GM19455 (cell line): ENCODE results near the gene SENP5.
"Not testable (repeated sequence)": the region's sequence is repeated elsewhere in the genome, so short reads cannot be mapped to it uniquely, and the experiment has no call there.

Experiments used
- ATAC-seq: cut with Tn5 transposase; IDR thresholded peaks from one replicate; pipeline ENCODE4 v1.9.1; 2021; ENCODE audit not compliant: unreplicated experiment

SENP5 gene

GRCh38 chr3:196942226-196942914 is 74.7 kb downstream of the SENP5 start, which contains the start of gene NCBP2:
TSS of gene NCBP2 (minus strand) at chr3:196942528. CDS start at chr3:196942503, 25 bp downstream.
- ATAC-seq = peak; percentile 91

DNA sequence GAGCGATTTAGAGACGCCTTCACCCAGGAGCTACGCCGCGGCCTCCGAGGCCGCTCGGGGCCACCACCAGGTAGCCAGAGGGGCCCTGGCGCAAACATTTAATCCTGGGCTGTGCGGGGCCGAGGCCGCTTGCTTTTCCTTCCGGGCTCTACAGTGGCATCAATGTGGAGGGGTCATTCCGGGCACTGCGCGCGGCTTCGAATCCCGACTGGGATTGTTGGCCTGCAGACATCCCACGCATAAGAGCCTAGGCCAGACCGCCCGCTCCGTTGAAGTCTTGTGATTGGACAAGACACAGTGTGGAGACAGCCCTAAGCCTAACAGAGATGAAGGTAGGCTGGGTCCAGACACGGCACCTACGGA is 75.2 kb downstream of the SENP5 start:
- peak; percentile 15 for ATAC-seq

DNA sequence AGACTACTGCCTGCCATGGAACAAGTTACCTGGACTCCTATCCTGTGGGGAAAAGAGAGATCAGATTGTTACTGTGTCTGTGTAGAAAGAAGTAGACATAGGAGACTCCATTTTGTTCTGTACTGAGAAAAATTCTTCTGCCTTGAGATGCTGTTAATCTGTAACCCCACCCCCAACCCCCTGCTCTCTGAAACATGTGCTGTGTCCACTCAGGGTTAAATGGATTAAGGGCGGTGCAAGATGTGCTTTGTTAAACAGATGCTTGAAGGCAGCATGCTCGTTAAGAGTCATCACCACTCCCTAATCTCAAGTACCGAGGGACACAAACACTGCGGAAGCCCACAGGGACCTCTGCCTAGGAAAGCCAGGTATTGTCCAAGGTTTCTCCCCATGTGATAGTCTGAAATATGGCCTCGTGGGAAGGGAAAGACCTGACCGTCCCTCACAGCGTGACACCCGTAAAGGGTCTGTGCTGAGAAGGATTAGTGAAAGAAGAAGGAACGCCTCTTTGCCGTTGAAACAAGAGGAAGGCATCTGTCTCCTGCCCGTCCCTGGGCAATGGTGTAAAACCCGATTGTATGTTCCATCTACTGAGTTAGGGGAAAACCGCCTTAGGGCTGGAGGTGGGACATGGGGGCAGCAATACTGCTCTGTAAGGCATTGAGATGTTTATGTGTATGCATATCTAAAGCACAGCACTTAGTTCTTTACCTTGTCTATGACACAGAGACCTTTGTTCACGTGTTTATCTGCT is 76.5 kb downstream of the SENP5 start:
- not testable (repeated sequence) for ATAC-seq

DNA sequence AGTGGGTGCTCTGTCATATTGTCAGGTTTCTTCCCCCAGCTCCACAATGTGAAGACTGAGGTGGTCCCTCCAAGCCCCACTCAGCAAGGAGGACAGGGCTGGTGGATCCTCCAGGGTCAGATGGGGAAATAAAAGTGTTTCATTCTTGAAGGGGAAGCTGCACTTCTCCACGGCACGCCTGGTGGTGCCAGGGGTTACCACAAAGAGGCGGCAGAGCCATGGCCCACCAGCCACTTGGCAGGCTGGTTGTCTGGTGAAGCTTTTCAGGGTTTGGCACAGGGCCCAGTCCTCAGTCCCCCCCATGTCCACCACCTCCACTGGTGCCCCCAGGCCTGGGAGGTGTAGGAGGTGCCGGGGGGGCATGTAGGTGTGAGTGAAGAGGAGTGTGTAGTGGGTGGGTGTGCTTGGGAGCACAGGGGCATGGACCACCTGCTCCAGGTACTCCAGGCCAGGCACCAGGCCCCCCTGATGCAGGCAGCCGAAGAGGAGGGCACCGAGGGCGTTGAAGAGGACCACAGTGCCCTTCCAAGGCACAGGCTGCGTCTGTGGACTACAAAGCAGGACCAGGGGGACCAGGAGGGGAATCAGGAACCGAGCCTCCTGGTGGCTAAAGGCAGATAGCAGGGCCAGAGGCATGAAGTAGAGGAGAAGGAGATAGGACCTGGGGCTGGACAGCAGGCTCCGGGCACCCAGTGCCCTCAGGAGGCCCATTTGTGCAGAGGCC is 79.6 kb downstream of the SENP5 start:
- no peak for ATAC-seq

- ATAC-seq = no peak
These were observed 80.2 kb downstream of the SENP5 start for GRCh38 chr3:196947860-196948441.

DNA sequence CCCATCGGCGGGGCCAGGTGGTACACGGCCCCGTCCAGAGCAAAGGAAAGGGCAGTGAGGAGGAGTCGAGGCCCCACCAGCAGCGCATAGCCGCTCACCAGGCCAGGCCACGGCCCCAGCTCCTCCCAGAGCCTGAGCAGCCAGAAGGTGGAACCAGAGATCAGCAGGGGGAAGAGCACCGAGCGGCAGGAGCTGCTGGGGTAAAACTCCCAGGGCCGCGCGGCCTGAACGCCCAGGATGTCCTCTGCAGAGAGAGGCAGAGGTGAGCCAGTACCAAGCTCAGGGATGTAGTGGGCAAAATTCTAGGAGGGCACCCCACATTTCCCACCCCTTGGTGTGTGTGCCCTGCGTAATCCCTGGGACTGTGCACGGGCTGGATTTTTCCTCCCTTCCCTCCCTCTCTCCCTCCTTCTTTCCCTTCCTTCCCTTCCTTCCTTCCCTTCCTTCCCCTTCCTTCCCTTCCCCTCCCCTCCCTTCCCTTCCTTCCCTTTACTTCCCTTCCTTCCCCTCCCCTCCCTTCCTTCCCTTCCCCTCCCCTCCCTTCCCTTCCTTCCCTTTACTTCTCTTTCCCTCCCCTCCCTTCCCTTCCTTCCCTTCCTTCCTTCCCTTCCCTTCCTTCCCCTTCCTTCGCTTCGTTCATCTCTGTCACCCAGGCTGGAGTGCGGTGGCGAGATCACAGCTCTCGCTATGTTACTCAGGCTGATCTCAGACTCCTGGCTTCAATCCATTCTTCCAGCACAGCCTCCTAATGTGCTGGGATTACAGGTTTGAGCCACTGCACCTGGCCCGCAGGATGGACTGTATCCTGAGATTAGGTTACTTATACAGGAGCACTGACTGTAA is 80.9 kb downstream of the SENP5 start:
- ATAC-seq = no peak

DNA sequence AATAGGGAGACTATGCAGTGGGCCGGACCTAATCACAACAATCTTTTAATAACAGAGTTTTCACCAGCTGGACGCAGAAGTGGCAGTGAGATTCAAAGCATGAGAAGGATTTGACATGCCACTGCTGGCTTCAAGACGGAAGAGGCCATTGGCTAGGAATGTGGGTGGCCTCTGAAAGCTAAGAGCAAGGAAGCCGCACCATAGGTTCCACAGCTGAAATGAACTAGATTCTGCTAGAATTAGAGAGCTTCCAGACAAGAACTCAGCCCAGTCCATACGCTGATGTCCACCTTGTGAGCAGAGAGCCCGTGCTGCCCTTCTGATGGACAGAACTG is 81.5 kb downstream of the SENP5 start:
- no peak for ATAC-seq

- ATAC-seq = no peak
These were observed 82.0 kb downstream of the SENP5 start for GRCh38 chr3:196949750-196950149.

GRCh38 chr3:196951371-196951770 is 83.7 kb downstream of the SENP5 start:
- ATAC-seq = no peak

DNA sequence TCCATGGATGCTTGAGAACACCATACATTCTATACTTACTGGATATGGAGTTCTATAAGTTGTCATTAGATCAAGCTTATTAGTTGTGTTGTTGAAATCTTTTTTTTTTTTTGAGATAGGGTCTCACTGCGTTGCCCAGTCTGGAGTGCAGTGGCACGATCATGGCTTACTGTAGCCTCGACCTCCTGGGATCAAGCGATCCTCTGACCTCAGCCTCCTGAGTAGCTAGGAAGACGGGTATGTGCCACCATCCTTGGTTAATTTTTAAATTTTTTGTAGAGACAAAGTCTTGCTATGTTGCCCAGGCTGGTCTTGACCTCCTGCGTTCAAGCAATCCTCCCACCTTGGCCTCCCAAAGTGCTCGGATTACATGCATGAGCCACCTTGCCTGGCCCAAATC is 87.1 kb downstream of the SENP5 start:
- no peak for ATAC-seq

GRCh38 chr3:196962108-196962929 is 94.6 kb downstream of the SENP5 start:
- ATAC-seq = no peak

GRCh38 chr3:196962930-196963630 is 95.4 kb downstream of the SENP5 start:
- no peak for ATAC-seq

DNA sequence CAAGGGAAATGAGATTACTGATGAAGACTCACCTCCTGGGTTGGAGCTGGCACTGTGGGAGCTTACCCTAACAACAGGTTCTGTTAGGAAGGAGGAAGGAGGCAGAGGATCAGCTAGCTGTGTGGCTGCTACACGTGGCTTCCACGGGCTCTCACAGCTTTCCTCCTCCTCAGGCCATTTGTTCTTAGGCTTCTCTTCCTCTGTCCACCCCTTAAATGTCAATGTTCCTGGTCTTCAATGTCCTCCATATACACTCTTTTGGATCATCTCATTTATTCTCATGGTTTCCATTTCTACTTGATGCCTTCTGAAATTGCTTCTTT is 95.9 kb downstream of the SENP5 start:
- no peak for ATAC-seq

DNA sequence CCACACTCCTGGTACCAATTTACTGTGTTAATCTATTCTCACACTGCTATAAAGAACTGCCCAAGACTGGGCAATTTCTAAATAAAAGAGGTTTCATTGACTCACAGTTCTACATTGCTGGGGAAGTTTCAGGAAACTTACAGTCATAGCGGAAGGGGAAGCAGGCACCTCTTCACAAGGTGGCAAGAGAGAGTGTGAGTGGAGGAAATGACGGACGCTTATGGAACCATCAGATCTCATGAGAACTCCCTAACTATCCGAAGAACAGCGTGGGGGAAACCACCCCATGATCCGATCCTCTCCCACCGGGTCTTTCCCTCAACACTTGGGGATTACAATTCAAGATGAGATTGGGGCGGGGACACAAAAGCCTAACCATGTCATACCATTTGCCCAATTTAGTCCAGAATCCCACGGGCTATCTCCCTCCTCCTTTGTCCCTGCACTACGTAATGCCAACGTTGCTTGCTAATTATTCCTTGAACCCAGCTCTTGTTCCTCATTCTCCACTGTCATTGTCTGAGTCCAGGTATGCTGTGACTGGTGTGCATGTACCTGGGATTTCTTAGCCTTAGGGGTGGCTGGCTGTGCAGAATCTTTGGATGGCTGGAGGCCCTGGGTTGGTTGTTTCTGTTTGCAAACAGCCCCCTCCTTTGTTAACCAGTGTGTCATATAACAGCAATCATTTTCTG is 97.5 kb downstream of the SENP5 start:
- ATAC-seq = no peak

GRCh38 chr3:196965804-196966173 is 98.1 kb downstream of the SENP5 start:
- no peak for ATAC-seq

DNA sequence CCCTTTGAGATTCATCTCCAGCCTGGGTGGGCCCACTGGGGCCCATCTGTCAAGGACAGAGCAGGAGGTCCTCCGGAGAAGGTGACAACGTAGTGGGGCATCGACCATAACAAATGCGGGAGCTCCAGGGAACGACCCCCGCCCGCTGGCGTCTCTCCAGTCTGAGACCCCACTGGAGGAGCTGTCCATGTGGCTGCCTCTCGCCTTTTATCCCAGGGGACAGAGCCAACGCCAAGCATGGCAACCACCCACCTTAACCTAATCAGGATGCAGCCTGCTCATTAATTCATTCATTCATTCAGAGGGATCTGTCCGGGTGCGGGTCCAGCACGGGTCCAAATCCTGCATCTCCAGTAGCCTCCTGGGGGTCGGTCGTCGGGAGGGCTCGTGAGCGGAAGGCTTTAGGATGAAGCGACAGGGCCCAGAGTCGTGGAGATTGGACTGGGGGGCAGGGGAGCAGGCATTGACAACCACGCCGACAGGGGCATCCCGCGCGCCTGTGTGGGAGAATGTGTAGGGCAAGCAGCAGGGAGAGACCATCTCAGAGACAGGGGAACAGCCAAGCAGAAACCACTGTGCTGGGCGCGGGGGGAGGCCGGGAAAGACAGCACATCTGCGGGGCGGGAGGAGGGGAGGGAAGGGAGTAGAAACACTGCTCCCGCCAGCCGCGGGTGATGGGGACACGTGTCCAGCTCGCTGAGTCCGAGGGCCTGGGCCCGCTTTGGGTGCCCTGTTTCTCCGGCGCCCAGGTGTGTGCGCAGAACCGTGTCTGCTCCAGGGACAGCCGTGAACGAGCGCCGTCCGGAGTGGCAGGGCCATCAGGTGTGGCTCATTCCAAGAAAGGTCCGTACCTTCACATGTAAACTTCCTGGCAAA is 99.0 kb downstream of the SENP5 start:
- no peak for ATAC-seq

DNA sequence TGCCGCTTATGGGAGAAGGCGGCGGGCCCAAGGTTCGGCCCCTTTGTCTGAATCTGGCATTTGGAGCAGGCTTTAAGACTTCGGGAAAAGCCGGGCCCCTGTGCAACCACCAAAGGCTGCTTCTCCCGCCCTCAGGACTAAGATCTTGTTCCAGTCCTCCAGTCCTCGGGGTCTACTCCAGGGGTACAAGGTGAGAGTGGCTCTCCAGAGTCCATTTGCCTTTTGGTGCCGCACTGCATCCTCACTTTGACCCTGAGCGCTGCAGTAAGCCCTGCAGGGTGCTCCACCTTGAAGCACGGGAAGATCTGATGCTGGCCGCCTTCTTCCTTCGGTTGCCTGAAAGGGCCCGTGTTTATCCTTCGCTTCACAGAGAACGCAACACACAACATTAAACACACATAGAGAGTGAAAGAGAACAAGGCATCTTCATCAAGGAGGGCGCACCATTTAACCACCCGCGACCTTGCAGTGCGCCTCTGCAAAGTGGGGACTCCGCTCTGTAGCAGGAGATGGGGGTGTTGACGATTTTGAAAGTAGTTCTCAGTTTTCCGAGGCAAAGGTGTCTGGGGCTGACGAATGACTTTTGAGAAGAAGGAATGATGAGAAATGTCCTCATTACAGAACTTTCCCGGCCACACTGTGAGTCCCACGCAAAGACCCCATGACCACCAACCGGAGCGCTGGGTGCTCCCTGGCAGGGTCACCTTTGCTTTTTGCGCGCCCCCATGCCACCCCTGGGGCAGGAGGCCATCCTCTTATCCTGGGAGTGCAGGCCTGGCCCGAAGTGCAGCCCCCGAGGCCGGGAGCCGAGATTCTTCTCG is 99.9 kb downstream of the SENP5 start:
- no peak for ATAC-seq
